ENCODE data around the gene USP48.

The USP48 gene

GRCh38 chr1:21630571-21631343 is 152.2 kb downstream of the USP48 start:
- Histone ChIP-seq H3K4me1 (ENCODE audit: control insufficient read depth, insufficient read depth, low read length) (peaks cover 8% of the 10 kb centered on the region), H3K9ac (ENCODE audit: low read depth, low read length) (no peak overlapping the region), H3K36me3 (ENCODE audit: control insufficient read depth, insufficient read depth, low read length) (no peaks in the 10 kb centered on the region), H3K27me3 (ENCODE audit: control insufficient read depth, insufficient read depth, low read length) (no peaks in the 10 kb centered on the region), H3K4me3 (ENCODE audit: low read depth, low read length) (no peak overlapping the region), H3K9me3 (ENCODE audit: control insufficient read depth, insufficient read depth, low read length) (no peaks in the 10 kb centered on the region)

- H3K9me3 ChIP-seq (ENCODE audit: control insufficient read depth, insufficient read depth, low read length), result no peaks in the 10 kb centered on the region
- no peaks in the 10 kb centered on the region for H3K27me3 ChIP-seq (ENCODE audit: control insufficient read depth, insufficient read depth, low read length)
- H3K36me3 ChIP-seq (ENCODE audit: control insufficient read depth, insufficient read depth, low read length), result no peaks in the 10 kb centered on the region
- peaks cover 8% of the 10 kb centered on the region for H3K4me1 ChIP-seq (ENCODE audit: control insufficient read depth, insufficient read depth, low read length)
- no peak overlapping the region for H3K9ac ChIP-seq (ENCODE audit: low read depth, low read length)
- no peak overlapping the region for H3K4me3 ChIP-seq (ENCODE audit: low read depth, low read length)
Observed at GRCh38 chr1:21629971-21630370, 153.0 kb downstream of the USP48 start.

- Histone ChIP-seq H3K9me3 (ENCODE audit: control insufficient read depth, insufficient read depth, low read length) (no peaks in the 10 kb centered on the region), H3K27me3 (ENCODE audit: control insufficient read depth, insufficient read depth, low read length) (no peaks in the 10 kb centered on the region)
Observed at GRCh38 chr1:21628798-21629393, 154.1 kb downstream of the USP48 start.

More at GRCh38 chr1:21628798-21629393, 154.1 kb downstream of the USP48 start:
- peaks cover 8% of the 10 kb centered on the region for H3K4me1 ChIP-seq (ENCODE audit: control insufficient read depth, insufficient read depth, low read length)
- H3K9ac ChIP-seq (ENCODE audit: low read depth, low read length), result no peak overlapping the region
- H3K4me3 ChIP-seq (ENCODE audit: low read depth, low read length), result no peak overlapping the region
- H3K36me3 ChIP-seq (ENCODE audit: control insufficient read depth, insufficient read depth, low read length), result no peaks in the 10 kb centered on the region
